OCI-LY3 (cell line): Measurements from ENCODE around the gene MAGEA8.

Source experiments
- EZH2phosphoT487 ChIP-seq: fragments of 200-600 bp; shearing (Covaris generic); IDR thresholded peaks from 2 replicates; pipeline ENCODE4 v1.6.1; 2018; ENCODE audit warnings: antibody characterized with exemption, mixed run types, low read depth
- TF ChIP-seq, protein P1 (sequence below): fragments of 200-600, 300-600 bp; sonication (generic); IDR thresholded peaks from 2 replicates; pipeline ENCODE4 v1.5.1; 2014; ENCODE audit warnings: antibody characterized with exemption, low read length, low read depth

DNA sequence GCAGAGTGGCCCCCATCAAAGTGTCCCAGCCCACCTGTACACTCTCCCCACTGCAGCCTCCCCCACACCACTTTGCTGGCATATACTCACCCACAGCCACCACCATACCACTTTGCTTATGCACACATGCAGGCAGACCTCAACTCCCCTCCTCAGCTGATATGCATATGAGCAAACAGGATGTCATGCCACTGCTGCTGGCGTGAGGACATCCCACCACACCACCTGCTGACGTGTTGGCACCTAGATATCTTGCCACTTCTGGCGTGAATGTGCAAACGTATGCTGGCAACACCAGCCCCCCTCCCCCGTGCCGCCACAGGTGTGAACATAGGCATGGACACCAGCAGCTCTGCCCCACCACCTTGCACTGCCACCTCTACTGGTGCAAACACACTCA, 22.4 kb upstream of the MAGEA8 start:
- TF ChIP-seq, protein P1, sequence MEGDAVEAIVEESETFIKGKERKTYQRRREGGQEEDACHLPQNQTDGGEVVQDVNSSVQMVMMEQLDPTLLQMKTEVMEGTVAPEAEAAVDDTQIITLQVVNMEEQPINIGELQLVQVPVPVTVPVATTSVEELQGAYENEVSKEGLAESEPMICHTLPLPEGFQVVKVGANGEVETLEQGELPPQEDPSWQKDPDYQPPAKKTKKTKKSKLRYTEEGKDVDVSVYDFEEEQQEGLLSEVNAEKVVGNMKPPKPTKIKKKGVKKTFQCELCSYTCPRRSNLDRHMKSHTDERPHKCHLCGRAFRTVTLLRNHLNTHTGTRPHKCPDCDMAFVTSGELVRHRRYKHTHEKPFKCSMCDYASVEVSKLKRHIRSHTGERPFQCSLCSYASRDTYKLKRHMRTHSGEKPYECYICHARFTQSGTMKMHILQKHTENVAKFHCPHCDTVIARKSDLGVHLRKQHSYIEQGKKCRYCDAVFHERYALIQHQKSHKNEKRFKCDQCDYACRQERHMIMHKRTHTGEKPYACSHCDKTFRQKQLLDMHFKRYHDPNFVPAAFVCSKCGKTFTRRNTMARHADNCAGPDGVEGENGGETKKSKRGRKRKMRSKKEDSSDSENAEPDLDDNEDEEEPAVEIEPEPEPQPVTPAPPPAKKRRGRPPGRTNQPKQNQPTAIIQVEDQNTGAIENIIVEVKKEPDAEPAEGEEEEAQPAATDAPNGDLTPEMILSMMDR: no peak
- TF ChIP-seq EZH2phosphoT487: no peak
